SU-DHL-6 (cell line): Measurements from ENCODE around the gene HOXB6.

Experiments
- CTCF ChIP-seq: fragments of 200-600 bp; sonication (generic); IDR thresholded peaks from one replicate; pipeline ENCODE4 v1.5.1; 2017; ENCODE audit warnings: antibody characterized with exemption, mild to moderate bottlenecking, low read length, moderate library complexity; ENCODE audit not compliant: insufficient read depth, poor library complexity, severe bottlenecking
- EZH2phosphoT487 ChIP-seq: fragments of 200-600 bp; sonication (generic), shearing (Covaris generic); conservative IDR thresholded peaks from 2 replicates; pipeline ENCODE4 v1.6.1; 2018; ENCODE audit warnings: mild to moderate bottlenecking, antibody characterized with exemption, low read length, moderate library complexity, mixed read lengths

- no peak for TF ChIP-seq CTCF
- no peak for TF ChIP-seq EZH2phosphoT487
These were observed 5.4 kb downstream of the HOXB6 start for GRCh38 chr17:48599354-48599753.
